BE2C (cell line): ENCODE measurements around the gene NTSR2.

Experiments used
- DNase-seq: peaks from one replicate; pipeline ENCODE4 v3.0.0-alpha.2; 2020
- H3K27me3 ChIP-seq: fragments of 250-450 bp; sonication (Bioruptor Pico); 2 replicates; pipeline ENCODE4 v1.5.1; 2020; ENCODE audit warnings: mild to moderate bottlenecking
- H3K36me3 ChIP-seq: fragments of 250-450 bp; sonication (Bioruptor Pico); 2 replicates; pipeline ENCODE4 v1.5.1; 2020; ENCODE audit warnings: mild to moderate bottlenecking
- H3K4me1 ChIP-seq: fragments of 250-450 bp; sonication (Bioruptor Pico); 2 replicates; pipeline ENCODE4 v1.5.1; 2020
- H3K4me3 ChIP-seq: 2 replicates; pipeline ENCODE4 v1.5.1; 2011; ENCODE audit warnings: low read depth, low read length
- H3K9me3 ChIP-seq: fragments of 250-450 bp; sonication (Bioruptor Pico); 2 replicates; pipeline ENCODE4 v1.5.1; 2020
- TF ChIP-seq, protein P1 (sequence below): IDR thresholded peaks from 2 replicates; pipeline ENCODE4 v1.5.1; 2012; ENCODE audit warnings: mild to moderate bottlenecking, low read depth, low read length

The NTSR2 gene

GRCh38 chr2:11652553-11652952 is 17.4 kb downstream of the NTSR2 start:
- Histone ChIP-seq H3K4me1 (no peaks in the 10 kb centered on the region), H3K4me3 (no peak overlapping the region), H3K36me3 (no peaks in the 10 kb centered on the region), H3K9me3 (no peaks in the 10 kb centered on the region), H3K27me3 (no peaks in the 10 kb centered on the region)
- no peak for DNase-seq
- TF ChIP-seq, protein P1, sequence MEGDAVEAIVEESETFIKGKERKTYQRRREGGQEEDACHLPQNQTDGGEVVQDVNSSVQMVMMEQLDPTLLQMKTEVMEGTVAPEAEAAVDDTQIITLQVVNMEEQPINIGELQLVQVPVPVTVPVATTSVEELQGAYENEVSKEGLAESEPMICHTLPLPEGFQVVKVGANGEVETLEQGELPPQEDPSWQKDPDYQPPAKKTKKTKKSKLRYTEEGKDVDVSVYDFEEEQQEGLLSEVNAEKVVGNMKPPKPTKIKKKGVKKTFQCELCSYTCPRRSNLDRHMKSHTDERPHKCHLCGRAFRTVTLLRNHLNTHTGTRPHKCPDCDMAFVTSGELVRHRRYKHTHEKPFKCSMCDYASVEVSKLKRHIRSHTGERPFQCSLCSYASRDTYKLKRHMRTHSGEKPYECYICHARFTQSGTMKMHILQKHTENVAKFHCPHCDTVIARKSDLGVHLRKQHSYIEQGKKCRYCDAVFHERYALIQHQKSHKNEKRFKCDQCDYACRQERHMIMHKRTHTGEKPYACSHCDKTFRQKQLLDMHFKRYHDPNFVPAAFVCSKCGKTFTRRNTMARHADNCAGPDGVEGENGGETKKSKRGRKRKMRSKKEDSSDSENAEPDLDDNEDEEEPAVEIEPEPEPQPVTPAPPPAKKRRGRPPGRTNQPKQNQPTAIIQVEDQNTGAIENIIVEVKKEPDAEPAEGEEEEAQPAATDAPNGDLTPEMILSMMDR, result no peak

DNA sequence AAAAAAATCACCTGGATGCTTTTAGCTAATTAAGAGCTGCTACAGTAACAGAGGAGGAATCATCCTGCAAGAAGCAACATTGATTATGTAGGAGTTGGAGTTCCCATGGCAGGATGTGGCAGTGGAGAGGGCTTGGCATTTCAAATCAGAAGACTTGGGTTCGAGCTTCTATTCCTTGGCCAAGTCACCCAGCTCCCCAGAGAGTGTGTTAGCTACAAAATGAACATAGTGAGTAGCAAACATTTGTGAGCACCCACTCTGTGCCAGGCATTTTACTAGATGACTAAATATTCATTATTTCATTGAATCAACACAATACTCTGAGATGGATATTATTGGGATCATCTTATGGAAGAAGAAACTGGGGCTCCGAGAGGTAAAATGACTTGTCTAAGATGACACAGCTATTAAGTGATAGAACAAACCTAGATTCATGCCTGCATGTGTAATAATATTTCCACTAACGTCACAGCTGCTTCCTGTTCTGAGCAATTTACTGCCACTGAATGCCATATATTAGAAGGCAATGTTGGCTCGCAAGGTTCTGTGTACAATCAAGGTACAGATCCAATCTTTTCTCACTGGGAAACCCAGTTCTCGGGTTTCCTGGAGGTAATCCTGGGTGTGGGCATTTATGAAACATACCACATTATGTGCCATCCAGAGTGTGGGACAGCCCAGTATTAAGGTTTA is 18.0 kb downstream of the NTSR2 start:
- DNase-seq, result no peak
- no peak overlapping the region for H3K4me3 ChIP-seq
- TF ChIP-seq, protein P1, result no peak
- H3K4me1 ChIP-seq, result no peaks in the 10 kb centered on the region
- H3K27me3 ChIP-seq, result no peaks in the 10 kb centered on the region
- no peaks in the 10 kb centered on the region for H3K9me3 ChIP-seq
- H3K36me3 ChIP-seq, result no peaks in the 10 kb centered on the region

DNA sequence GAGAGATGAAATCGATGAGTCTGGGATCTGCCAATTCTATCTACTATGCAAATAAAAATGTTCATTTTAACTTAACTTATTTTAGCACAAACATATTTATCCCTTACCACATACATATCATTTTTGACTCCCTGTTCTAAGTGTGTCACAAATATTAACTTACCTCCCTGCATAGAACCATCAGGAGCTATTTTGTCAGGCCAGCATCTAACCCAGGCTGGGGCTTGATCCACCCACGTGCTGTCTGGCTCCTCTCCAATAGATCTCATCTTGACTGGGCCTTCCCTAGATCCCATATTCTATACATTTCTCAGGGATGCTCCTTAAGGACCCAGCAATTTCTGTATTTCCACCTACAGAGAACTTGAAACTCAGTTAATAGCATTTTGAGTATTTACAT is 20.9 kb downstream of the NTSR2 start:
- Histone ChIP-seq H3K4me1 (no peaks in the 10 kb centered on the region), H3K9me3 (no peaks in the 10 kb centered on the region), H3K4me3 (no peak overlapping the region), H3K27me3 (no peaks in the 10 kb centered on the region), H3K36me3 (peaks cover under 1% of the 10 kb centered on the region)
- TF ChIP-seq, protein P1, result no peak
- no peak for DNase-seq

DNA sequence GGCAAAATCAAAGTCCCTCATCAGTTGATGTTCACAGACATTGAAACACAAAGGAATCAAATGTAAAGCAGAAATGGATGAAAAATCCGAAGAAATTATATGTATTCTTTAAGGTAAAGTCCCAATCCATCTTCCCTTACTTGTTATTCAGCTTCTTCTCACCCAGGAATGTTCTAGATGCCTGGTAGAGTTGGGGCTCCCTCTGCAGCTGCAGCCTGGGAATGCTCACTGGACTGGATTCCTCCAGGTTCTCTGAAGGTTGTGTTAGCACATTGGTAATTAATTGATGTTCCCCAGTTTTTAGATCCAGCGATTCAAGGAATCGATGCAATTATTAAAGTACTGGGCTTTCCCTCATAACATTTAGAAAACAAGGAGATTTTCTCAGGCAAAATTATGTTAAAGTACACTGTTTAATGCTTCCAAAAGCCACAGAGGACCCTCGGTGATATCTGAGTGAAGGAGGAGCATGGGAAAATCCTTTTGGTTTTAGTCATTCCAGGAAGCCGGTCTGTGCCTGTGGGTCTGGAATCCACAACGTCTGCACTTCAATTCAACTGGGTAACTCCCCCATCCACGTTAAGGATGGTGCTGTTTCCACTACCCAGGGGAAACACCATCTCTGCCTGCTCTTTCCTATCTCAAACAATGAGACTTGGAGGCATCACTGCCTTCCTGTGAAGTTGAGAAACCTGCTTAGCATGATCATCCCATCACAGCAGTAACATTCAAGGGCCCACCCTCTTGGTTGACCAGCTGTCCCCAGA is 22.0 kb downstream of the NTSR2 start:
- TF ChIP-seq, protein P1, result peak; percentile 39
- DNase-seq, result no peak
- peaks cover 11% of the 10 kb centered on the region for H3K36me3 ChIP-seq
- H3K4me1 ChIP-seq, result no peaks in the 10 kb centered on the region
- H3K27me3 ChIP-seq, result no peaks in the 10 kb centered on the region
- no peak overlapping the region for H3K4me3 ChIP-seq
- H3K9me3 ChIP-seq, result no peaks in the 10 kb centered on the region

GRCh38 chr2:11646530-11646929 is 23.5 kb downstream of the NTSR2 start:
- no peak for DNase-seq
- TF ChIP-seq, protein P1, result no peak
- no peaks in the 10 kb centered on the region for H3K9me3 ChIP-seq
- H3K27me3 ChIP-seq, result no peaks in the 10 kb centered on the region
- H3K4me1 ChIP-seq, result no peaks in the 10 kb centered on the region
- no peak overlapping the region for H3K4me3 ChIP-seq
- H3K36me3 ChIP-seq, result peaks cover 16% of the 10 kb centered on the region

GRCh38 chr2:11644293-11644692 is 25.7 kb downstream of the NTSR2 start:
- no peak for DNase-seq
- Histone ChIP-seq H3K4me1 (no peaks in the 10 kb centered on the region), H3K27me3 (no peaks in the 10 kb centered on the region), H3K4me3 (no peak overlapping the region), H3K36me3 (peaks cover 34% of the 10 kb centered on the region), H3K9me3 (no peaks in the 10 kb centered on the region)
- TF ChIP-seq, protein P1, result no peak
